ENCODE measurements around the gene S1PR2.

- TF ChIP-seq POLR2A (IDR thresholded peaks at IDR 0.05; ENCODE audit: low read length) (no peak), GATA1 (IDR thresholded peaks at IDR 0.05; ENCODE audit: low read depth, low read length) (no peak)
Observed at GRCh38 chr19:10274589-10274988, 43.5 kb upstream of the S1PR2 start.
